ENCODE results near the gene KATNA1.

The KATNA1 gene

GRCh38 chr6:149600508-149600907 is 48.0 kb downstream of the KATNA1 start:
- no peak for DNase-seq

DNA sequence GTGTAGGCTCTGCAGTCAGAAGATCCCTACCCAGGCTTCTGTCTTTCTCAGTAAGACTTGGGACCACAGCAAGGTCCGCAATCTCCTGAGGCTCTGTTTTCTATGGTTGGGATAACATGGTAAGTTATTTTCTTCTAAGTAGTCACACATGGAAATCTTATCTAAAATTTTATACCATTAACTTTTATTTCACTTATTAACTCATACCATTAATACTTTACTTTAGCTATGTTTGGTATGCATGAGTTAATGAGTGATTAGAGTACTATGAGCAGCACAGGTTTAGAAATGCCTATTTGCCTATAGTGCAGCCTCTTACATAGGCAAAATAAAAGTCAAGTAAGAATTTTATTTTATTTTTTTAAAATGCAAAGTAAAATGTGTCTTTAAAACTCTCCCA is 55.1 kb downstream of the KATNA1 start:
- no peak for DNase-seq

GRCh38 chr6:149592983-149593382 is 55.5 kb downstream of the KATNA1 start:
- no peak for DNase-seq

- no peak for DNase-seq
Measured at GRCh38 chr6:149586149-149586548, 62.4 kb downstream of the KATNA1 start.

DNA sequence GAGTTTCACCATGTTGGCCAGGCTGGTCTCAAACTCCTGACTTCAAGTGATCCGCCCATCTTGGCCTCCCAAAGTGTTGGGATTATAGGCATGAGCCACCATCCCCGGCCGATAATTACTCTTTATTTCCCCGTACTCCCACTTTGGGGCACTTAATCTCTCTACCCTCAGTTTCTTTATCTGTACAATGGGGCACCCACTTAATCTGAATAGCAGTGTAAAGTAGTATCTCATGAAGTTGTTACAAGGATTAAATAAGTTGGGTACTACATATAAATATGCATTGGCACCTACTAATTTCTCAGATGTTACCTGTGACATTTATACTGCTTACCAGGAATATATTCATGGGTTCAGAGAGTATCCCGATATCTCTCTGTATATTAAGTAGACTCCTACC is 67.2 kb downstream of the KATNA1 start:
- DNase-seq: no peak

GRCh38 chr6:149580880-149581279 is 67.6 kb downstream of the KATNA1 start:
- DNase-seq: no peak

DNA sequence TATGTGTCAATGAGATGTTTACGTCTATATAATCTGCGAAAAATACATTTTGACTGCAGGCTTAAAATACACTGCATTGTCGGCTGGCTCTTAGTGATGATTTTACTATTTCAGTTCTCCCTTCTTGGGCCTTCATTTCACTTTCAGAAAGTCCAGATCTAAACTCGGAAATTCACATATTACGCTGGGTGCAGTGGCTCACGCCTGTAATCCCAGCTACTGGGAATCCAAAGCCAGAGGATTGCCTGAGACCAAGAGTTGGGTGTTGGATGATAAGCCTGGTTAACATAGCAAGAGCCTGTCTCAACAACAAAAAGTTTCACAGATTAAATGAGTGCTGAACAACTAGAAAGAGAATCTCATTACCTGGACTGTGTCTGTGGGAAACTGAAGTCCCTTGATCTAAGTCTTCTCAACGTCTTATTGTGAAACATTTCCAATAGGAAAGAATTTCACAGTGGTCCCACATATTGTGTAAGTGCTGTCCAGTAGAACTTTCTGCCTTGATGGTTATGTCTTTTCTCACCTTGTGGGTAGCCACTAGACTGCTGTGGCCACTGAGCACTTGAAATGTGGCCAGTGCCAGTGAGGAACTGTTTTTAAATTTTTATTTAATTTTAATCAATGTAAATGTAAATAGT is 80.4 kb downstream of the KATNA1 start:
- no peak for DNase-seq

DNA sequence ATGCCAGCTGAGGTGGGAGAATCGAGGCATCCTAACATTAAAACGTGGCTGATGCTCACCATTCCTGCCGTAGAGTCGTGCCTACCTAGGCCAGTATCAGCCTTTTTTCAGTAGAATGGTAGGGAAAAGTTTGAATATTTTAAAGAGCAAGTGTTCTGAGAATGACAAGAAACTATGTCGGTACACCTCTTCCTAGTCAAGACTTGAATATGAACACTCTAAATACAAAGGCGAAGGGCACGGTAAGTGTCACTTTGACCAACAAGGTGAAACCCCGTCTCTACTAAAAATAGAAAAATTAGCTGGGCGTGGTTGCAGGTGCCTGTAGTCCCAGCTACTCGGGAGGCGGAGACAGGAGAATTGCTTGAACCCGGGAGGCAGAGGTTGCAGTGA is 81.3 kb downstream of the KATNA1 start:
- DNase-seq: no peak

GRCh38 chr6:149566410-149567193 is 81.9 kb downstream of the KATNA1 start:
- DNase-seq: peak; percentile 53

- peak; percentile 98 for DNase-seq
Measured at GRCh38 chr6:149565527-149566409, 82.7 kb downstream of the KATNA1 start, which contains the start of gene GINM1. Gene GINM1 (plus strand): TSS chr6:149566375. CDS start chr6:149566415, 40 bp downstream.

DNA sequence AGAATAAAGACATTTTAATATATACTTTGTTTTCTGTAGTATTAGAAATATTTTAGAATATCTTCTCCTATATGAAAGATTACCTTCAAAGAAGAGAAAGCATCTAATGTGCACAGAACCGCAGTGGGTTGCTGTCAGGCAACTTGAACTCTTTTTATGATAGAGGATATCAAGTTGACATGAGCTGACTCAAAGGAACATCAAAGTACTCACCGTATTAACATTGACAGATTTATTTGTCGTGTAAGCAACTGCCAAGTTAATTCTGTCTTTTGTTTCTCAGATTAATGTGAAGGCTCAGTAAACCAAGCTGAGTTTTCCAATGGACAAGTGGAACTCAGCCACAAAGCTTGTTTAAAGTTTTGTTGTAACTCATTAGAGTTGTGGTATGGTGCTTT is 84.6 kb downstream of the KATNA1 start:
- no peak for DNase-seq

GRCh38 chr6:149563203-149563927 is 85.1 kb downstream of the KATNA1 start:
- no peak for DNase-seq

GRCh38 chr6:149560736-149561135 is 87.8 kb downstream of the KATNA1 start:
- DNase-seq: peak; percentile 12

GRCh38 chr6:149559389-149559788 is 89.1 kb downstream of the KATNA1 start:
- no peak for DNase-seq

DNA sequence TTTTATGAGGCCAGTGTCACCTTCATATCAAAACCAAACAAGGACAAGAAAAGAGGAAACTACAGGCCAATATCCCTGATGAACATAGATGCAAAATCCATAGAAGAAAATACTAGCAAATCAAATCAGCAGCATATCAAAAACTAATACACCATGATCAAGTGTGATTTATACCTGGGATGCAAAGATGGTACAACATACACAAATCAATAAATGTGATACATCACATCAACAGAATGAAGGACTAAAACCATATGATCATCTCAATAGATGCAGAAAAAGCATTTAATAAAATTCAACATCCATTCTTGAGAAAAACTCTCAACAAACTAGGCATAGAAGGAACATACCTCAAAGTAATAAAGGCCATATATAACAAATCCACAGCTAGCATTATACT is 90.5 kb downstream of the KATNA1 start:
- no peak for DNase-seq

GRCh38 chr6:149551920-149552319 is 96.6 kb downstream of the KATNA1 start:
- DNase-seq: no peak

GRCh38 chr6:149545754-149546471 is 102.6 kb downstream of the KATNA1 start, which contains the start of gene PPIL4:
Gene PPIL4 (minus strand): TSS chr6:149546043. CDS start chr6:149546005, 38 bp downstream.
- DNase-seq: peak; percentile 96

DNA sequence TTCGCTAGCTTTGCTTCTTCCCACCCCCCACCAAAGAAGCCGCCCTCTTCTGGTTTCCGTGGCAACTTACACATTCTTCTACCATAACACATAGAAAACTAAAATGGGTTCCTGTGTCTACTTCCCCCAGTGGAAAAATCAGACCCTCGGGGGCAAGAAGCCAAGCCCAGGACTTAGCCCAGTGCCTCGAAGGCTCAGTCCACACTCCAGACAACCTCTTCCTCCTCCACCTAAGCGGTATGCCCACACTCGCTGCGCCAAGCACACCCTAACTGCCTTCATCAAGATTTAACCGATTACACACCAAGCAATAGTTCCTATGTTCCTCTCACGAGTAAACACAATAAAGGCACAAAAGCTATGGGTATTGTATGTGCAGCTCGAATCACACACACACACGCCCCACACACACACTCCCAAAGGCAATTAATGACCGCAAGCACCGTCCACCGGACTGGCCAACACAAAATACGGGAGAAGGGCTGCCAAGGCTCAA is 103.2 kb downstream of the KATNA1 start:
- peak; percentile 67 for DNase-seq

Measured in activated CD4-positive, alpha-beta T cell treated with anti-CD3 and anti-CD28 coated beads, Interleukin-2, Interleukin-6, amounts not matched to agents 100 ng/mL and 50 ng/mL, durations not matched to agents 16 hours and 8 hours (primary cell).